ENCODE measurements around the gene SEMA7A.

The SEMA7A gene

GRCh38 chr15:74402873-74403587, 30.7 kb downstream of the SEMA7A start:
- DNase-seq (ENCODE audit: extremely low read depth in 1 of 2, low read depth in 1 of 2), result peak; percentile 79 to 92

GRCh38 chr15:74402337-74402841, 31.4 kb downstream of the SEMA7A start:
- DNase-seq (ENCODE audit: extremely low read depth in 1 of 2, low read depth in 1 of 2), result no peak

- peak in 1 of 2 donors; percentile 66 for DNase-seq (ENCODE audit: extremely low read depth in 1 of 2, low read depth in 1 of 2)
Observed at GRCh38 chr15:74400915-74401757, 32.6 kb downstream of the SEMA7A start.

GRCh38 chr15:74400313-74400860, 33.4 kb downstream of the SEMA7A start:
- no peak for DNase-seq (ENCODE audit: extremely low read depth in 1 of 2, low read depth in 1 of 2)

GRCh38 chr15:74399511-74400312, 34.0 kb downstream of the SEMA7A start:
- DNase-seq (ENCODE audit: extremely low read depth in 1 of 2, low read depth in 1 of 2), result peak in 1 of 2 donors; percentile 74

GRCh38 chr15:74399100-74399499, 34.7 kb downstream of the SEMA7A start:
- DNase-seq (ENCODE audit: extremely low read depth in 1 of 2, low read depth in 1 of 2), result no peak

- no peak for DNase-seq (ENCODE audit: extremely low read depth in 1 of 2, low read depth in 1 of 2)
Observed at GRCh38 chr15:74398183-74398582, 35.6 kb downstream of the SEMA7A start.

GRCh38 chr15:74397239-74398068, 36.3 kb downstream of the SEMA7A start:
- no peak for DNase-seq (ENCODE audit: extremely low read depth in 1 of 2, low read depth in 1 of 2)

- DNase-seq (ENCODE audit: extremely low read depth in 1 of 2, low read depth in 1 of 2), result peak in 1 of 2 donors; percentile 77
Observed at GRCh38 chr15:74396445-74397238, 37.1 kb downstream of the SEMA7A start.

GRCh38 chr15:74396146-74396438, 37.7 kb downstream of the SEMA7A start:
- DNase-seq (ENCODE audit: extremely low read depth in 1 of 2, low read depth in 1 of 2), result no peak

- DNase-seq (ENCODE audit: extremely low read depth in 1 of 2, low read depth in 1 of 2), result no peak
Observed at GRCh38 chr15:74395319-74396145, 38.2 kb downstream of the SEMA7A start.

GRCh38 chr15:74394090-74394846, 39.5 kb downstream of the SEMA7A start:
- DNase-seq (ENCODE audit: extremely low read depth in 1 of 2, low read depth in 1 of 2), result no peak

GRCh38 chr15:74393423-74393822, 40.3 kb downstream of the SEMA7A start:
- DNase-seq (ENCODE audit: extremely low read depth in 1 of 2, low read depth in 1 of 2), result no peak

- DNase-seq (ENCODE audit: extremely low read depth in 1 of 2, low read depth in 1 of 2), result no peak
Observed at GRCh38 chr15:74392902-74393301, 40.9 kb downstream of the SEMA7A start.

GRCh38 chr15:74392451-74392830, 41.3 kb downstream of the SEMA7A start:
- no peak for DNase-seq (ENCODE audit: extremely low read depth in 1 of 2, low read depth in 1 of 2)

GRCh38 chr15:74391582-74392450, 41.9 kb downstream of the SEMA7A start:
- no peak for DNase-seq (ENCODE audit: extremely low read depth in 1 of 2, low read depth in 1 of 2)

Measured in stimulated activated CD8-positive, alpha-beta memory T cell treated with anti-CD3 and anti-CD28 coated beads, Interleukin-7, amount 100 ng/mL, for 48 hours (primary cell).